GM19328 (cell line): Measurements from ENCODE around the gene PCGF1.
"Not testable (repeated sequence)": the region's sequence is repeated elsewhere in the genome, so short reads cannot be mapped to it uniquely, and the experiment has no call there.

Experiments
- ATAC-seq: cut with Tn5 transposase; IDR thresholded peaks from one replicate; pipeline ENCODE4 v1.9.1; 2021; ENCODE audit warnings: mild to moderate bottlenecking, moderate library complexity; ENCODE audit not compliant: unreplicated experiment

PCGF1 gene

DNA sequence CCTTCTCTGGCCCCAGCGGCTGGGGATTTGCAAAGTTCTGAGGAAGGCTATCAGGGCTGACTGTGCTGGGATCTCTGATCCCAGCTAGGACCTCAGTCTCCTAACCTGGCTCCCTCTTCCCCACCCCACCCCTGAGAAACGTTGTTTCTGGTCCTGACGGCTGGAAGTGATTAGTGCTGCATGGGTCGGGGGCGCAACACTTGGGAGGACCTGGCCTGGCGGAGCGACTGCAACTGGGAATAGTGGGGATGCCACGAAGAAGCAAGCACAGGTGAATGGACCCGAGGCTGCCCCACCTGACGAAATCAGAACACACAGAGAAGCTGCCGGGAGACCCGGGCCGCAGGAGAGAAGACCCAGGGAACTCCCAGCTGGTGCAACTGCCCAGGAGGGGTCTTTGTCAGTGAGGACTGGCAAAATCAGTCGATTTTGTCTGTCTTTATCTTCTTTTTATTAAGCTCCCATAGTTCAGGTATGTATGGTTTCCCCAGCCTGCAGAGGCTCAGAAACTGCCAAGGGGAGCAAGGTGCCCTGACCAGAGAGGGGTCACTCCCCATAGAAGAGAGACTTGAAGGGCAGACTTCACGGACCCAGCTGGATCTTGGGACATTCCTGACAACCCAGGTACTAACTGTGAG lies 7.4 kb downstream of the PCGF1 start:
- no peak for ATAC-seq

- ATAC-seq: no peak
Measured at GRCh38 chr2:74499267-74499939, 8.1 kb downstream of the PCGF1 start, which contains the start of gene LBX2. TSS of gene LBX2 (minus strand) at chr2:74499603. CDS start at chr2:74499537, 66 bp downstream.

DNA sequence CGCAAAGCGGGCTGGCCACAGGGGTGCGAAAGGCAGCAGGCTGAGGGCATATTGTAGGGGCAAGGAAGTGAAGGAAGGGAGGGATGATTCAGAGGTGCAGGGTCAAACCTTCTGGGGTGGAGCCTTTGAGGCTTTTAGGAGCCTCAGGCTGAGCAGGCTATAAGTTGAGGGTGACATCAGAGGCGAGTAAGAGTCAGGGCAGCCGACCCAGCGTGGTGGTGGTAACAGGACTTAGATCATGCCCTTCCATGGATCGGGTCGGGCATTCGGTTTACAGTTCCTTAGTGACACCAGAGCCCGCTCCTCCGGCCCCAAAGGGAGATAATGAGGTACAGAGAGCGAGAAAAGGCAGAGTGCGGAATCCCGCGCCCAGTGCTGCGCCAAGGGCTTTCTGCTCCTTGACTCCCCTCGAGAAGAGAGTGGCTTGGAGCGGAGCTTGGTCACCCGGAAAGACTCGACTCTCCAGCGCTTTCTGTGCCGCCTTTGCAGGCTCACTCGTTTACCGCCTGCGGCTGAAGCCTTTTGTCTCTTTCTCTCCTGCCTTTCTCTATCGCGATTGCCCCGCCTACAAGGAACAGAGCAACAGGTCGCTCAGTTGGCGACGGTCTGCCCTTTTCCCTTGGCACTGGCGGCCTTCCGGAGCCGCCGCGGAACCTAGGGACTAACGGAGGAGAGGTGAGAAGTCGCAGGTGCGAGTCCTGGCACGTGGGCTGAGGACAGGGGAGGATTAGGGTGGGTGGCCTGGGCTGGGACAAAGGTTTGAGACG lies 8.8 kb downstream of the PCGF1 start:
- no peak for ATAC-seq

- no peak for ATAC-seq
Measured at GRCh38 chr2:74497777-74498499, 9.6 kb downstream of the PCGF1 start.

GRCh38 chr2:74496997-74497776 lies 10.3 kb downstream of the PCGF1 start:
- ATAC-seq: no peak

DNA sequence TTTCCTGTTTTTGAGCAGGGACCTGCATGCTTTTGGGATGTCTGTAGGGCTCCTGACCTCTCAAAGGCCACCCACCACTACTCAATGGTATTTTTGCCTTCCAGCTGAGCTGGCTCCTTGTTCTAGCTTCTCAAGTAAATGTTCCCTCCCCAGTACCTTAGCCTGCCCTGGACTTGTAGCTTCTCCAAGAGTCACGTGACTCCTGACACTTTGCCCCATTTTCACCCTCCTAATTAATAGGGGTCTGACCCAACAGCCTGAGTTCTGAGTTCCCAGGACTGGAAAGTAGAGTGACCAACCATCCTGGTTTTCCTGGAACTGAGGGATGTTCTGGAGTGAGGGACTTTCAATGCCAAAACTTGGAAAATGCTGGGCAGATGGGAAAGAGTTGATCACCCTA lies 12.1 kb downstream of the PCGF1 start:
- no peak for ATAC-seq

GRCh38 chr2:74493546-74493945 lies 13.9 kb downstream of the PCGF1 start:
- ATAC-seq: no peak

DNA sequence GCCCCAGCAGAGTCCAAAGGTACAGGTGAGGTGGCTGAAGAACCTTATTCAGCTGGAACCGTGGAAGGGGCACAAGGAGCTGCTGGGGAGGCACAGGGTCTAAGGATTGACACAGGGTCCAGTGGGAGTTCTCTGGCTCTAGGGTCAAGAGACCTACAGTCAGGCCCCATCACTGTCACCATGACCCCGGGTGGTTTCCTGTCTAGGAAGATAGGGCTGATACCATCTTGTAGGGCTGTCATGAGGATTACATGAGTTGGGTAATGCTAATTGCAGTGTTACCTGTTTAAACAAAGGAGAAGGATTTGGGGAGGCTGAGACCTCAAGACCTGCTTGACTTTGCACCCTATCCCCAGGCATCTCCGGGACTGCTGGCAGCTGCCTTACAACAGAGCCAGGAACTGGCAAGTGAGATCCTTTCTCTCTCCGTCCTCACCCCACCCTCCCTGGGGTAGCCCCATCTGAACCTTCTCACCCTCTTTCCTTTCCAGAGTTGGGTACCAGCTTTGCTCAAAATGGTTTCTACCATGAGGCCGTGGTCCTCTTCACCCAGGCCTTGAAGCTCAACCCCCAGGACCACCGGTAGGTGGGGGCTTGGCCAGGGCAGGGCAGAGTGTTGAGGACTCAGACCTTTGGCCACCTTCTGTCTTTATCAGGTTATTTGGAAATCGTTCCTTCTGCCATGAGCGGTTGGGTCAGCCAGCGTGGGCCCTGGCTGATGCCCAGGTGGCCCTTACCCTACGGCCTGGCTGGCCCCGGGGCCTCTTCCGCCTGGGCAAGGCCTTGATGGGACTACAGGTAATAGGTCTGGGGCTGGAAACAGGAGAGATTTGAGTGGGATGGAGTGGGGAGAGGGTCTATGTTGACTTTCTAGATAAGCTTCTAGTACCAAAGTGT lies 15.6 kb downstream of the PCGF1 start:
- ATAC-seq: no peak

DNA sequence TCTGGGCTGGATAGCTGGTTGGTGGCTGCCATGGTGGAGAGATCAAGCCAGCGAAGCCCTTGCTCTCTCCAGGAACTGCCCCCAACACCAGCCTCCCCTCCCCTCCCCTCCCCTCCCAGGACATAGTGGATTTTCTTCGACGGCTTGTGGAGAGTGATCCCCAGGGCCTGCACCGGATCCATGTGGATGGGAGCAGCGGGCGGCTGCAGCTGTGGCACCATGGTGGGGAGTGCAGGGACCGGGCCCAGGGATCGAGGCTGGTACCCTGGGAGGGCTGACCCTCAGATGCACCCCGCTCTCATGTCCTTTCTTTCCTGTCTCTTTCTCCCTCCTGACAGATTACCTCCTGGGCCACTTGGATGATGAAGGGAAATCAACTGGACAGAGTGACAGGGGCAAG lies 17.6 kb downstream of the PCGF1 start:
- ATAC-seq: no peak

GRCh38 chr2:74488643-74489481 lies 18.6 kb downstream of the PCGF1 start:
- no peak for ATAC-seq

DNA sequence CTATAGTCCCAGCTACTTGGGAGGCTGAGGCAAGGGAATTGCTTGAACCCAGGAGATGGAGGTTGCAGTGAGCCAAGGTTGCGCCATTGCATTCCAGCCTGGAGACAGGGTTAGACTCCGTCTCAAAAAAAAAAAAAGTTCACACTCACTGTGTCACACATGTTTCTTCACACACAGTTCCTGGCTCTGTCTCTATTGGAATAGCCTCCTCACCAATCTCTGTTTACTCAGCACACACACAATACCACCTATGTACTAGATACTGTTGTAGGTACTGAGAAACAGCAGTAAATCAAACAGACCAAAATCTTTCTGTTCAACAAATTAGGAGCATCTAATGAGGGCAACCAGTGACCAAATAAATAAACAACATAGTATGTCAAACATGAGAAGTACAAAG lies 21.4 kb downstream of the PCGF1 start:
- ATAC-seq: no peak

GRCh38 chr2:74483675-74484164 lies 23.8 kb downstream of the PCGF1 start:
- not testable (repeated sequence) for ATAC-seq

GRCh38 chr2:74482801-74483674 lies 24.5 kb downstream of the PCGF1 start, which contains the start of the genes CCDC142 and TTC31:
TSS of gene CCDC142 (minus strand) at chr2:74482998. CDS start at chr2:74482837, 161 bp downstream.
TSS of gene TTC31 (plus strand) at chr2:74483081. CDS start at chr2:74483096, 15 bp downstream.
- peak; percentile 86 for ATAC-seq

- peak; percentile 32 for ATAC-seq
Measured at GRCh38 chr2:74481961-74482800, 25.3 kb downstream of the PCGF1 start.

DNA sequence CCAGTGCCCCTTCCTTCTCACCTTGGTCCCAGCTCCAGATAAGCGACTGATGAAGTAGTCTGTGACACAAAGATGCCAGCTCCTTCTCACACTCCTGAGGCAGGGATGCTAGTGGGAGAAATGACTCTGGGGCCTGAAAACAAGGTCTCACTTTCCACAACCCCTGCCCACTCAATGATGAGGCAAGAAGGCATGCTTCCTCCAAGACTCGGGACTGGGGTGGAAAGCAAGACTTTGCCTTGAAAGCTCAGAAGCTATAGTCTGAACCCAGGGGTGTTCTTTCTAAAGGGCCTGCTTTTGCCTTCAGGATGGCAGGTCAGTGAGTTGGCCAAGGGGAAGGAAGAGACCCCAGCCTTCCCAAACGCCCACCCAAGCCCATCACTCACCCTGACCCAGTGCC lies 26.1 kb downstream of the PCGF1 start:
- no peak for ATAC-seq

DNA sequence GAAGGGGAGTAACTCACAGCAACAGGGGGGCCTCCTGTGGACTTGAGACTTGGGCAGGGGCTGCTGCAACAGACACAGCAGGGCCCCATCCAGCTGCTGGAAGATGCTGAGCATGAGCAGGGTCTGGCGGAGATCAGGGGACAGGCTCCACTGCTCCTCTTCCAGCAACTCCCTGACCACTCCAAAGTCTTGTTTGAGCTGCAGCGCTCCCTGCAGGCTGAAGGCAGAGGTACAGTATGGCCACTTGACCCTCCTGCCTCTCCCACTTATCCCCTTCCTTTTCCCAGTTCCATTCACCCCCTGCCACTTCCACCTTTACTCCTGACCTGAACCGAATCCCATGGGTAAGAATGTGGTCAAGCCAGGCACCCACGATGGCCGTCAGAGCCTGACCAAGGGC lies 32.6 kb downstream of the PCGF1 start:
- ATAC-seq: no peak
